Measurements from ENCODE around the gene TMC2.

The TMC2 gene

GRCh38 chr20:2604506-2604835, 68.1 kb downstream of the TMC2 start:
- Histone ChIP-seq H3K4me1 (ENCODE audit: control insufficient read depth, insufficient read depth, low read length) (0 out of 2 replicates have a peak, but pooled peaks cover 1% of the 10 kb centered on the region), H3K36me3 (ENCODE audit: control insufficient read depth, insufficient read depth, low read length) (no peaks in the 10 kb centered on the region), H3K9me3 (ENCODE audit: control insufficient read depth, insufficient read depth, low read length) (no peaks in the 10 kb centered on the region; the same call in 1 of the 2 replicates), H3K27ac (ENCODE audit: low read length) (no peak overlapping the region), H3K27me3 (ENCODE audit: control insufficient read depth, insufficient read depth, low read length) (no peaks in the 10 kb centered on the region; the same call in 1 of the 2 replicates), H3K4me3 (ENCODE audit: low read length) (no peak overlapping the region)
- DNase-seq (ENCODE audit: low read depth, low spot score), result no peak
- WGBS (ENCODE audit: insufficient coverage, insufficient read length), result no CpG with 5 or more reads among the region's 3 CpGs

DNA sequence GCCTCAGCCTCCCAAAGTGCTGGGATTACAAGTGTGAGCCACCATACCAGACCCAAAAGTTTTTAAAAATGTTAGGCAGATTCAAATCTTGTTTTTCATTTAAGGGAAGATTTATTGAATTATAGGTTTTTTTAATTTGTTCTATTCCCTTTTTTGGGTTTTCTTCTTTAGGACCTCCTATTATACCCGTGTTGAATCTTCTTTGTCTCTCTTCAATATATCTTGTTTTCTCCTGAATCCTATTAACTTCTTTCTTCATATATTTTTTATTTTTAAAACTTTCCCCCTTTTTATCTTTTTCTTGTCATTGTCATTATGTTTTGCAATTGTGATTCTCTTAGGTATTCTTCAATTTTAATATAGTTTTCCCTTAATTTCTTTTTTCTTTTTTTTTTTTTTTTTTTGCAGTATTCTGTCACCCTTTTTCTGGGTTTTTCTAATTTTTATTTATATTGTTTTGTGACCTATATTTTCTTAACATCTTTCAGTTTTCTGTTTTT, 70.2 kb downstream of the TMC2 start:
- WGBS (ENCODE audit: insufficient coverage, insufficient read length), result no CpG with 5 or more reads among the region's 1 CpG
- Histone ChIP-seq H3K9me3 (ENCODE audit: control insufficient read depth, insufficient read depth, low read length) (no peaks in the 10 kb centered on the region; the same call in 1 of the 2 replicates), H3K4me1 (ENCODE audit: control insufficient read depth, insufficient read depth, low read length) (no peaks in the 10 kb centered on the region), H3K27ac (ENCODE audit: low read length) (no peak overlapping the region), H3K36me3 (ENCODE audit: control insufficient read depth, insufficient read depth, low read length) (no peaks in the 10 kb centered on the region), H3K27me3 (ENCODE audit: control insufficient read depth, insufficient read depth, low read length) (no peaks in the 10 kb centered on the region; the same call in 1 of the 2 replicates), H3K4me3 (ENCODE audit: low read length) (no peak overlapping the region)
- no peak for DNase-seq (ENCODE audit: low read depth, low spot score)

GRCh38 chr20:2610326-2610725, 74.0 kb downstream of the TMC2 start:
- no CpG with 5 or more reads among the region's 6 CpGs for WGBS (ENCODE audit: insufficient coverage, insufficient read length)
- Histone ChIP-seq H3K4me3 (ENCODE audit: low read length) (no peak overlapping the region), H3K27ac (ENCODE audit: low read length) (no peak overlapping the region), H3K36me3 (ENCODE audit: control insufficient read depth, insufficient read depth, low read length) (no peaks in the 10 kb centered on the region), H3K4me1 (ENCODE audit: control insufficient read depth, insufficient read depth, low read length) (no peaks in the 10 kb centered on the region), H3K27me3 (ENCODE audit: control insufficient read depth, insufficient read depth, low read length) (no peaks in the 10 kb centered on the region; the same call in 1 of the 2 replicates), H3K9me3 (ENCODE audit: control insufficient read depth, insufficient read depth, low read length) (no peaks in the 10 kb centered on the region; the same call in 1 of the 2 replicates)
- DNase-seq (ENCODE audit: low read depth, low spot score), result no peak

- Histone ChIP-seq H3K27me3 (ENCODE audit: control insufficient read depth, insufficient read depth, low read length) (no peaks in the 10 kb centered on the region; the same call in 1 of the 2 replicates), H3K36me3 (ENCODE audit: control insufficient read depth, insufficient read depth, low read length) (no peaks in the 10 kb centered on the region), H3K27ac (ENCODE audit: low read length) (no peak overlapping the region), H3K4me1 (ENCODE audit: control insufficient read depth, insufficient read depth, low read length) (no peaks in the 10 kb centered on the region), H3K9me3 (ENCODE audit: control insufficient read depth, insufficient read depth, low read length) (no peaks in the 10 kb centered on the region), H3K4me3 (ENCODE audit: low read length) (no peak overlapping the region)
- no CpG with 5 or more reads among the region's 6 CpGs for WGBS (ENCODE audit: insufficient coverage, insufficient read length)
- no peak for DNase-seq (ENCODE audit: low read depth, low spot score)
These were observed 74.8 kb downstream of the TMC2 start for GRCh38 chr20:2610941-2611720.

DNA sequence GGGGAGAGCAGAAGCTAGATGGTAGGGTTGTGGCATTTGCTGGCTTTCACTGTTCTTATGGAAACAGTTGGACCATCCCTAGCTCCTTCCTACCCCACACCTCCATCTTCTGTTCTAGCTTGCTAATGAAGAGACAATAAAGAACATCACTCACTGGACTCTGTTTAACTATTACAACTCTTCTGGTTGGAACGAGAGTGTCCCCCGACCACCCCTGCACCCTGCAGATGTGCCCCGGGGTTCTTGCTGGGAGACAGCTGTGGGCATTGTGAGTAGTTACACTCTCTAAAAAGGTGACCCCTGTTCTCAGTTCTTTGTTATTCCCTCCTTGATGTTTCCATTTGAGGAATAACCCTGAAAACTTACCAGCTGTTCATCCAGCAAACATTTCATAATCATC, 75.7 kb downstream of the TMC2 start:
- WGBS (ENCODE audit: insufficient coverage, insufficient read length), result no CpG with 5 or more reads among the region's 3 CpGs
- Histone ChIP-seq H3K9me3 (ENCODE audit: control insufficient read depth, insufficient read depth, low read length) (no peaks in the 10 kb centered on the region), H3K27ac (ENCODE audit: low read length) (no peak overlapping the region), H3K4me1 (ENCODE audit: control insufficient read depth, insufficient read depth, low read length) (no peaks in the 10 kb centered on the region), H3K36me3 (ENCODE audit: control insufficient read depth, insufficient read depth, low read length) (no peaks in the 10 kb centered on the region), H3K27me3 (ENCODE audit: control insufficient read depth, insufficient read depth, low read length) (no peaks in the 10 kb centered on the region; the same call in 1 of the 2 replicates), H3K4me3 (ENCODE audit: low read length) (no peak overlapping the region)
- no peak for DNase-seq (ENCODE audit: low read depth, low spot score)

DNA sequence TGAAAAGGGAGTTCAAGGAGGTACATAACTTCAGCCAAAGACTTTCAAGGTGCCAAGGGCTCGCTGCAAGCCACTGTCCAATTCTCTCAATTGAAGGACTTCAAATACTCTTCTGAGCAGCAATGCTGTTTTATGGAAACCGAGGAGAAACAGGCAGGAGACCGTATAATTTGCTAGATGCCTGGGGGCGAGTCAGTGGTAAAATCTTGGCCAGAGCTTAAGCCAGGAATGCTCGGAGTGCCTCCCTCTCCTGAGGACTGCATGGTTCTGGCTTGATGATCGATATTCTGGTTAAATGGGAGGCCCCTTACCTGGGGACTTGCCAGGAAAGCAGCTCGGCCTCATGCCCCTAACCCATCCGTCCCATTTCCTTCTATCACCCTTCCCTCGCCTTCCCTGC, 80.3 kb downstream of the TMC2 start:
- no peaks in the 10 kb centered on the region for H3K4me1 ChIP-seq (ENCODE audit: control insufficient read depth, insufficient read depth, low read length)
- H3K4me3 ChIP-seq (ENCODE audit: low read length), result no peak overlapping the region
- H3K9me3 ChIP-seq (ENCODE audit: control insufficient read depth, insufficient read depth, low read length), result no peaks in the 10 kb centered on the region
- H3K27me3 ChIP-seq (ENCODE audit: control insufficient read depth, insufficient read depth, low read length), result no peaks in the 10 kb centered on the region
- DNase-seq (ENCODE audit: low read depth, low spot score), result no peak
- WGBS (ENCODE audit: insufficient coverage, insufficient read length), result no CpG with 5 or more reads among the region's 9 CpGs
- no peaks in the 10 kb centered on the region for H3K36me3 ChIP-seq (ENCODE audit: control insufficient read depth, insufficient read depth, low read length)
- H3K27ac ChIP-seq (ENCODE audit: low read length), result no peak overlapping the region

- no peak overlapping the region for H3K27ac ChIP-seq (ENCODE audit: low read length)
- H3K36me3 ChIP-seq (ENCODE audit: control insufficient read depth, insufficient read depth, low read length), result no peaks in the 10 kb centered on the region
- H3K27me3 ChIP-seq (ENCODE audit: control insufficient read depth, insufficient read depth, low read length), result no peaks in the 10 kb centered on the region
- H3K9me3 ChIP-seq (ENCODE audit: control insufficient read depth, insufficient read depth, low read length), result no peaks in the 10 kb centered on the region
- no peak for DNase-seq (ENCODE audit: low read depth, low spot score)
- H3K4me3 ChIP-seq (ENCODE audit: low read length), result no peak overlapping the region
- H3K4me1 ChIP-seq (ENCODE audit: control insufficient read depth, insufficient read depth, low read length), result no peaks in the 10 kb centered on the region
- no CpG with 5 or more reads among the region's 16 CpGs for WGBS (ENCODE audit: insufficient coverage, insufficient read length)
These were observed 80.8 kb downstream of the TMC2 start for GRCh38 chr20:2617099-2617714.

DNA sequence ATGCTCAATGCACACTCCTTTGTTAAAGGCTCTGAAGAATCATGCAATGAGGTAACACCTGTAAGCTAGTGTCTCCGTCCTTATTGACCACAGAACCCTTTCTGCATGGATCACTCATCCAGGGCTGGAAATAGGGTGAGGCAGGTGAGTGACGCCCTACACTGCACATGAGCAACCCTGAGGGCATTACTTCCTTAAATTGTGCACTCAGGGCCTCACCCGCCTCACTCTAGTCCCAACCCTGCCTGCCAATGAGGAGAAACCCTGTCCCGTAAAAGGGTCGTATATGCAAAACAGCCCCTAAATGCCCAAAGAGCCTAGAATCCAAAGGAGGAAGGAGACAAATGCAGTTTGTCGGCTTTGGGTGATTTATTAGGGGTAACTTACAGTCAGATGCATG, 82.4 kb downstream of the TMC2 start:
- DNase-seq (ENCODE audit: low read depth, low spot score), result no peak
- WGBS (ENCODE audit: insufficient coverage, insufficient read length), result no CpG with 5 or more reads among the region's 6 CpGs
- no peaks in the 10 kb centered on the region for H3K36me3 ChIP-seq (ENCODE audit: control insufficient read depth, insufficient read depth, low read length)
- H3K27me3 ChIP-seq (ENCODE audit: control insufficient read depth, insufficient read depth, low read length), result no peaks in the 10 kb centered on the region
- no peak overlapping the region for H3K27ac ChIP-seq (ENCODE audit: low read length)
- H3K4me1 ChIP-seq (ENCODE audit: control insufficient read depth, insufficient read depth, low read length), result no peaks in the 10 kb centered on the region
- H3K4me3 ChIP-seq (ENCODE audit: low read length), result no peak overlapping the region
- H3K9me3 ChIP-seq (ENCODE audit: control insufficient read depth, insufficient read depth, low read length), result no peaks in the 10 kb centered on the region

DNA sequence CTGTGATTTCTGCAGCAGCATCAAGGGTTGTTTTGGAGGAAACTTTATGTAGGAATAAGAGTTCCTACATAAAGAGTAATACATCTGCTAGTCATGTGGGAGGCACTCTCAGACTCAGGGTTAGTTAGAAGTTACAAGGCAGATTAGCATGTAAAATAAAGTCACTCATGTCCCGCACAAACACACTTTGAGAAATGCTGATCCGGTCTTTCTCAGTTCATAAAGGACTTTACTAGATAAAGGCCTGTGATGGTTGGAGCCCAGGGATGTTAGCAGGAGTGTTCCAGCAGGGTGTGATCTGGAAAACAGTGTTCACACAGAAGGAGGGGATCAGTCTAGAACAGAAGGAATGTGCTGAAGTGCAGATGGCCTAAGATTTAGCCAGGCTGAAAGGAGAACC, 83.0 kb downstream of the TMC2 start:
- Histone ChIP-seq H3K36me3 (ENCODE audit: control insufficient read depth, insufficient read depth, low read length) (no peaks in the 10 kb centered on the region), H3K4me3 (ENCODE audit: low read length) (no peak overlapping the region), H3K9me3 (ENCODE audit: control insufficient read depth, insufficient read depth, low read length) (no peaks in the 10 kb centered on the region), H3K27ac (ENCODE audit: low read length) (no peak overlapping the region), H3K27me3 (ENCODE audit: control insufficient read depth, insufficient read depth, low read length) (no peaks in the 10 kb centered on the region), H3K4me1 (ENCODE audit: control insufficient read depth, insufficient read depth, low read length) (no peaks in the 10 kb centered on the region)
- WGBS (ENCODE audit: insufficient coverage, insufficient read length), result no CpG with 5 or more reads among the region's 2 CpGs
- DNase-seq (ENCODE audit: low read depth, low spot score), result no peak

DNA sequence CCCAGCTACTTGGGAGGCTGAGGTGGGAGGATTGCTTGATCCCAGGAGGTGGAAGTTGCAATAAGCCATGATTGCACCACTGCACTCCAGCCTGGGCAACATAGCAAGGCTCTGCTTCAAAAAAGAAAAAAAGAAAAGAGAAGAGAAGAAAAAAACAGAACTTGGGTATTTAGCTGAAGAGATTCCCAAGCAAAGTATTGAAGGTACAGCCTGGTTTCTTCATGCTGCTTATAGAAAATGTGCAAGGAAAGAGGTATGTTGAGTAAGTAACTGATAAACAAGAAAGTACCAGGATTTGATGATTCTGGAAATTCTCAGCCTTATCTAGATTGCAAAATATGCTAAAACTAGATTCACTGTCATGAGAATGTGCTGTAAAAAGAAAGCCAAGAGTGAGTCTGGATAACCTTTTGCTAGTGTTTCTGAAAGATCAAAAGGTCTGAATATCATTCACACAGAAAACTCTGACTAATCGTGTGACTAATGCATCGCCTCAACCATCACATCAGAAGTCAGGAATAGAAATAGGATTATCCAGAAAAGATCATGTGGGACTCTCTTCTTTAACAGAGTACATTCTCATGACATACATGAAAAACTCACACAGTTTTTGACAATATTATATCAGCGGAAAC, 83.7 kb downstream of the TMC2 start:
- no peak overlapping the region for H3K27ac ChIP-seq (ENCODE audit: low read length)
- H3K27me3 ChIP-seq (ENCODE audit: control insufficient read depth, insufficient read depth, low read length), result no peaks in the 10 kb centered on the region
- H3K9me3 ChIP-seq (ENCODE audit: control insufficient read depth, insufficient read depth, low read length), result no peaks in the 10 kb centered on the region
- no peaks in the 10 kb centered on the region for H3K36me3 ChIP-seq (ENCODE audit: control insufficient read depth, insufficient read depth, low read length)
- no peaks in the 10 kb centered on the region for H3K4me1 ChIP-seq (ENCODE audit: control insufficient read depth, insufficient read depth, low read length)
- DNase-seq (ENCODE audit: low read depth, low spot score), result no peak
- no peak overlapping the region for H3K4me3 ChIP-seq (ENCODE audit: low read length)
- WGBS (ENCODE audit: insufficient coverage, insufficient read length), result no CpG with 5 or more reads among the region's 3 CpGs

All from iPS DF 6.9 (cell line).